GM12873 (cell line): Measurements from ENCODE around the gene BMAL1.

ENCODE experiments used
- TF ChIP-seq, protein P1 (sequence below): IDR thresholded peaks from 2 replicates; pipeline ENCODE4 v1.5.1; 2012; ENCODE audit warnings: low read depth, mild to moderate bottlenecking, moderate library complexity, low read length, control low read depth; ENCODE audit not compliant: insufficient read depth; ENCODE audit errors: missing control alignments

BMAL1 gene

DNA sequence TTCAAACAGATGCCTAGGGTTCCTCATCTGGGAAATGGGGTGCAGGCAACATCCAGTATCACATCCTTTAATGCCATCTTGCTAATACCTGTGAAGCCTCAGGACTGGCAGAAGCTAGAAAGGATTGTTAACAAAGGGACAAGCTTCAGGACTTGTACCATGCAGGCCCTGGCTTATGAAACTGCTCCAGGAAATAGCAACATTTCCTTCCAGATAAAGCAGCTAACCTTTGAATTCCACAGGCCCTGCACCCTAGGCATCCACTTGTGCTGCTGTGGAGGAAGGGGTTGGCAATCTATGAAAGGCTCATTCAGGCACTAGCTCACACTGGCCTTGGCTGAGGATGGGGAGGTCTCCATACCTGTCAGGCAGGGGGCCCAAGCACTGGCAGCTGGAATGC, 98.2 kb downstream of the BMAL1 start:
- TF ChIP-seq, protein P1, sequence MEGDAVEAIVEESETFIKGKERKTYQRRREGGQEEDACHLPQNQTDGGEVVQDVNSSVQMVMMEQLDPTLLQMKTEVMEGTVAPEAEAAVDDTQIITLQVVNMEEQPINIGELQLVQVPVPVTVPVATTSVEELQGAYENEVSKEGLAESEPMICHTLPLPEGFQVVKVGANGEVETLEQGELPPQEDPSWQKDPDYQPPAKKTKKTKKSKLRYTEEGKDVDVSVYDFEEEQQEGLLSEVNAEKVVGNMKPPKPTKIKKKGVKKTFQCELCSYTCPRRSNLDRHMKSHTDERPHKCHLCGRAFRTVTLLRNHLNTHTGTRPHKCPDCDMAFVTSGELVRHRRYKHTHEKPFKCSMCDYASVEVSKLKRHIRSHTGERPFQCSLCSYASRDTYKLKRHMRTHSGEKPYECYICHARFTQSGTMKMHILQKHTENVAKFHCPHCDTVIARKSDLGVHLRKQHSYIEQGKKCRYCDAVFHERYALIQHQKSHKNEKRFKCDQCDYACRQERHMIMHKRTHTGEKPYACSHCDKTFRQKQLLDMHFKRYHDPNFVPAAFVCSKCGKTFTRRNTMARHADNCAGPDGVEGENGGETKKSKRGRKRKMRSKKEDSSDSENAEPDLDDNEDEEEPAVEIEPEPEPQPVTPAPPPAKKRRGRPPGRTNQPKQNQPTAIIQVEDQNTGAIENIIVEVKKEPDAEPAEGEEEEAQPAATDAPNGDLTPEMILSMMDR, result no peak

DNA sequence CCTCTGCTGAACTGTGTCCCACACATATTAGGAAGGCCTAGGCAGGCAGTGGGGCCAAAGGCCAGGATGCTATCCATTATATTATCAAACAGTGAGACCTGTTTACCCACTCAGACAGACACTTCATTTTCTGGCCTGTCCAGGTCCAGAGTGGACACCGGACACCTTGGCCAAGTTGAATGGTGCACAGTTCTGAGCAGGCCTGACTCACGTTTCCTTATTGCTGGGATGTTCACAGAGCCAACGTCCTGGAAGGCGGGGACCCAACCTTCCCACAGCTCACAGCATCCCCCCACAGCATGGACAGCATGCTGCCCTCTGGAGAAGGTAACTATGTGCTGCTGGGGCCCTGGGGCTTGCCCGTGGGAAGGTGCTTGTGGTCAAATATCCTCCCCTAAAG, 98.8 kb downstream of the BMAL1 start:
- TF ChIP-seq, protein P1, result no peak

DNA sequence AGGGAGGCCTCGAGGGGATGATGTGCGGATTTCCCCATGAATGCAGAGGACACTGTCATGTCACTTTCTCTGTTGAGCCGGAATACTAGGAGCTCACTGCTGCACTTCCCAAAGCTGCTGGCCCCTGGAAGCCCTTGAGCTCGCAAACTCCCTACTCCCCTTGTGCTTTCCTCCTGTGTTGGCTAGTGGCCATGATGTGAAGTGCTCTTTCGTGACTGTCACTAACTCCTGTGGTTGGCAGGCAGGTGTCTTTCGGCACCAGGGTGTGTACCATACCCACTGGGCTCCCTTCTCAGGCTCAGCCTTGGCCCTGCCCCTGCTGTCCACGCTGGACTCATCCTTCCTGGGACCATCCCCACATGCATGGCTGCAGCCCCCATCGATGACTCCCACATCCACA, 99.2 kb downstream of the BMAL1 start:
- TF ChIP-seq, protein P1, result no peak

DNA sequence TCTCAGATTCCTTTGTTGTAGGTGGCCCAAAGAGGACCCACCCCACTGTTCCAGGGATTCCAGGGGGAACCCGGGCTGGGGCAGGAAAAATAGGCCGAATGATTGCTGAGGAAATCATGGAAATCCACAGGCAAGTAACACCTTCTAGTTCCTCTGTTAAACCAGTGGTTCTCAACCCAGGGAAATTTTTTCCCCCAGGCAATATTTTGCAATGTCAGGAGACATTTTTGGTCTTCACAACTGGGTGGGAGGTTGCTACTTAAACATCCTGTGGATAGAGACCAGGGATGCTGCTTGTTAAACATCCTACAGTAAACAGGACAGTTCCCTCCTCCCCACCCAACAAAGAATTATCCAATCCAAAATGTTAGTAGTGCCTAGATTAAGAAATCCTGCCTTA, 100.7 kb downstream of the BMAL1 start:
- TF ChIP-seq, protein P1, result no peak

DNA sequence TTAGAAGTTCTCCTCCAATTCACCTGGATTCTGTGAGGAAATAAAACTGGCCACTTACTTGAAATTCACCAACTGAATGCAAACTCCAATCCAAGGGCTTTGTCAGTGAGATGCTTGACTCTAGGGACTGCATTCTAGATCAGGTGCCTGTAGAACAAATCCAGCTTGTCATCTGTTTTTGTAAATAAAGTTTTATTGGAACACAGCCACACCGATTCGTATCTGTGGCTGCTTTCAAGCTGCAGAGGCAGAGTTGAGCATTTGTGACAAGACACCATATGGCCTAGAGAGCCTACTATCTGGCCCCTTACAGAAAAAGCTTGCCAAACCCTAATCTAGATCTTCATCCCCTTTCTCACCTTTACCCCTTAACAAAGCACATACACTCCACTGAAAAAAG, 103.1 kb downstream of the BMAL1 start:
- TF ChIP-seq, protein P1, result no peak

DNA sequence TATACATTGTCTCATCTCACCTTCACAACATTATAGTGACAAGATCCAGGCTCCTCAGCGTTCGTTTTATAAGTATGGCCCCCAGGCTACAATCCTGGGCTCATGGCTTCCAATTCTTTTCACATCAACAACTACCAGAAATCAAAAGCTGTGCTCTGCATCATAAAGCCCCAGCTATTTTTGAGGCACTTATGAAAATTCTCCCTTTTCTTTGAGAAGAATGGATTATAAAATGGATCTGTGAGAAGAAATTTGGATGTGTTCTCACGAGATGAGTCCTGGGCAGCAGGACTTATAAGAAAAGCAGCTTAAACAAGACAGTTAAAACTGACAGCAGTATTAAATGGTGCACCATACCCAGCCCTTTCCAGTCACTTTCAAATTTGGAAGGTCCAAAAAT, 105.2 kb downstream of the BMAL1 start:
- TF ChIP-seq, protein P1, result no peak

DNA sequence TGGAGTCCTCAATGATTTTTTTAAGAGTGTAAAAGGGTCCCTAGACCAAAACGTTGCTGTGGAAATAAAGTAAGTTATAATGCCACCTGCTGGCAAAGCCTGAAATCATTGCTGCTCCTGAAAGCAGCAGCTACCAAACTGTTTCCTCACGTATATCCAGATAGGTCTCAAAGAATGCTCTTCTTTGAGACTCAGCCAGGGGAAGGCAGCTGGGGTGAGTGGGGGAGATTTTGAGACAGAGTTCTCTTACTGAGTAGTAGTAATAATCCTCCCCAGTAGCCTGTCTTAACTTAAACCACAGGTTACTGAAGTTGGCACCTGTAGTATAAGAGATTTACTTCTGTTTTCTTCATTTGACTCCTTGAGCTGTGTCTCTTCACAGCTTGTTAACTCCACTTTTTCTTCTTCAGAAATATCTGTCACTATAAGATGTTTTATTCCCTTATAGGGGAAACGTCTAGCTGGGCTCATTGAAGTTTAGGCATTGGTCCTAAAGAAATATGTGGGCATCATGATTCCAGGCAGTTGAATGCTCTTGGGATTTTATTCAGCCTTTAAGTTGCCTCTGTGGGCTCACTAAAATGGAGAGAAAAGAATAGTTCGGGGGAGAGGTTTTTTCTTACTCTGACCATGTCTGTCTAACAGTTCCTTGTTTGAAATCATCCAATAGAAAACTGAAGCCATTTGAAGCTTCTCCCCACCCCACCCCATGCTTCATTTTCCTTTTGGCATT, 107.5 kb downstream of the BMAL1 start:
- TF ChIP-seq, protein P1, result peak; percentile 68
